Liver (tissue), 9 donors: ENCODE data around the gene CAPN7. TPM values are rescaled to one million over a fixed set of nuclear protein-coding genes. Genes with fewer than 3 reads are reported as not detected.

Experiments
- DNase-seq: peaks from one replicate; pipeline ENCODE4 v3.0.0-alpha.2; 2017; ENCODE audit warnings: low spot score
- H3K27ac ChIP-seq, 2 donors: one replicate each; pipeline ENCODE4 v1.7.0; 2013; ENCODE audit warnings: inconsistent platforms in 2 of 2, low read length in 2 of 2, control low read depth in 1 of 2, low read depth in 1 of 2, mild to moderate bottlenecking in 1 of 2
- H3K27me3 ChIP-seq, 4 donors: one replicate each; pipeline versions ENCODE4 v1.6.1 to v1.7.0; 2013; ENCODE audit warnings: low read length in 3 of 4, inconsistent platforms in 1 of 4, mild to moderate bottlenecking in 1 of 4, moderate library complexity in 1 of 4; ENCODE audit not compliant: control insufficient read depth in 4 of 4, insufficient read depth in 4 of 4
- H3K36me3 ChIP-seq, 4 donors: one replicate each; pipeline versions ENCODE4 v1.6.1 to v1.7.0; 2013; ENCODE audit warnings: low read length in 3 of 4, mild to moderate bottlenecking in 3 of 4, low read depth in 1 of 4, moderate library complexity in 1 of 4; ENCODE audit not compliant: control insufficient read depth in 4 of 4, insufficient read depth in 3 of 4
- H3K4me1 ChIP-seq, 4 donors: one replicate each; pipeline versions ENCODE4 v1.6.1 to v1.7.0; 2013; ENCODE audit warnings: low read length in 3 of 4, mild to moderate bottlenecking in 3 of 4, moderate library complexity in 1 of 4; ENCODE audit not compliant: control insufficient read depth in 4 of 4, insufficient read depth in 4 of 4
- H3K4me3 ChIP-seq, 3 donors: one replicate each; pipeline versions ENCODE4 v1.6.1 to v1.7.0; 2013; ENCODE audit warnings: low read length in 3 of 3, control low read depth in 1 of 3, low read depth in 1 of 3, mild to moderate bottlenecking in 1 of 3
- H3K9ac ChIP-seq, 2 donors: one replicate each; pipeline ENCODE4 v1.7.0; 2013; ENCODE audit warnings: low read length in 2 of 2, mild to moderate bottlenecking in 2 of 2, moderate library complexity in 2 of 2, control low read depth in 1 of 2, low read depth in 1 of 2
- H3K9me3 ChIP-seq, 4 donors: one replicate each; pipeline versions ENCODE4 v1.6.1 to v1.7.0; 2013; ENCODE audit warnings: low read length in 3 of 4; ENCODE audit not compliant: control insufficient read depth in 4 of 4
- EGR1 ChIP-seq, 2 donors: IDR thresholded peaks; 2 replicates each; pipeline ENCODE4 v1.6.1; 2016 to 2018; ENCODE audit warnings: antibody characterized with exemption in 2 of 2, low read depth in 2 of 2
- FOXA1 ChIP-seq: IDR thresholded peaks from 2 replicates; pipeline ENCODE4 v1.6.1; 2016; ENCODE audit warnings: antibody characterized with exemption
- FOXA2 ChIP-seq: IDR thresholded peaks from 2 replicates; pipeline ENCODE4 v1.6.1; 2016; ENCODE audit warnings: antibody characterized with exemption
- GABPA ChIP-seq, 2 donors: IDR thresholded peaks in 1 of 2; conservative IDR thresholded peaks in 1 of 2; 2 replicates each; pipeline ENCODE4 v1.6.1; 2016; ENCODE audit warnings: antibody characterized with exemption in 2 of 2, mild to moderate bottlenecking in 1 of 2, moderate library complexity in 1 of 2
- HNF4A ChIP-seq, 2 donors: conservative IDR thresholded peaks; 2 replicates each; pipeline ENCODE4 v1.6.1; 2016; ENCODE audit warnings: antibody characterized with exemption in 2 of 2, mild to moderate bottlenecking in 2 of 2
- HNF4G ChIP-seq: IDR thresholded peaks from 2 replicates; pipeline ENCODE4 v1.6.1; 2016; ENCODE audit warnings: antibody characterized with exemption
- JUND ChIP-seq, 2 donors: IDR thresholded peaks; 2 replicates each; pipeline ENCODE4 v1.6.1; 2016; ENCODE audit warnings: antibody characterized with exemption in 2 of 2
- NR2F2 ChIP-seq: IDR thresholded peaks from 2 replicates; pipeline ENCODE4 v1.6.1; 2016; ENCODE audit warnings: antibody characterized with exemption
- RAD21 ChIP-seq, 2 donors: IDR thresholded peaks; 2 replicates each; pipeline ENCODE4 v1.6.1; 2016; ENCODE audit warnings: antibody characterized with exemption in 2 of 2, mild to moderate bottlenecking in 2 of 2
- RXRA ChIP-seq, 2 donors: IDR thresholded peaks; 2 replicates each; pipeline ENCODE4 v1.6.1; 2017 to 2018; ENCODE audit warnings: antibody characterized with exemption in 2 of 2, mild to moderate bottlenecking in 1 of 2
- SP1 ChIP-seq: IDR thresholded peaks from 2 replicates; pipeline ENCODE4 v1.6.1; 2018; ENCODE audit warnings: antibody characterized with exemption, mild to moderate bottlenecking
- TAF1 ChIP-seq: conservative IDR thresholded peaks from 2 replicates; pipeline ENCODE4 v1.6.1; 2016; ENCODE audit warnings: antibody characterized with exemption, mild to moderate bottlenecking
- YY1 ChIP-seq: IDR thresholded peaks from 2 replicates; pipeline ENCODE4 v1.6.1; 2016; ENCODE audit warnings: antibody characterized with exemption, mild to moderate bottlenecking
- WGBS: extraction: QIAGEN DNeasy Blood & Tissue Kit; methylation state at CpG from one replicate; pipeline ENCODE4 v1.1.7; 2013; 5-methylcytosine and 5-hydroxymethylcytosine counted together
- polyA plus RNA-seq, 2 donors: library from polyadenylated mRNA; stranded (reverse) in 1 of 2; unstranded in 1 of 2; fragments of 200-250 nt in 1 of 2; fragments of >200 nt in 1 of 2; fragmentation: Nextera tagmentation in 1 of 2; extraction: Ambion mirVana in 1 of 2; gene quantifications; one replicate each; pipeline versions ENCODE4 v1.2.1 to v1.2.3, GENCODE V29; 2013 to 2015
- total RNA-seq, 2 donors: library from RNA; depleted of rRNA; stranded (reverse); fragments of >200 nt; gene quantifications; one replicate each; pipeline ENCODE4 v1.2.3, GENCODE V29; 2014
- TF ChIP-seq, protein P1 (sequence below): IDR thresholded peaks from 2 replicates; pipeline ENCODE4 v1.6.1; 2016; ENCODE audit warnings: antibody characterized with exemption
- TF ChIP-seq, protein P2 (sequence below): IDR thresholded peaks from 2 replicates; pipeline ENCODE4 v1.6.1; 2016; ENCODE audit warnings: antibody characterized with exemption
- TF ChIP-seq, protein P3 (sequence below): IDR thresholded peaks from 2 replicates; pipeline ENCODE4 v1.6.1; 2016; ENCODE audit warnings: antibody characterized with exemption, mild to moderate bottlenecking
- TF ChIP-seq, protein P4 (sequence below): IDR thresholded peaks from 2 replicates; pipeline ENCODE4 v1.6.1; 2016; ENCODE audit warnings: antibody characterized with exemption
- TF ChIP-seq, protein P5 (sequence below): fragments of 150-350 bp; IDR thresholded peaks from 2 replicates; pipeline ENCODE4 v1.5.1; 2017; ENCODE audit warnings: improper control_type of control experiment, low read depth, low read length; ENCODE audit not compliant: missing input control
- donor health status: healthy.
- donor health status: healthy.
- donor health status: healthy.
- donor health status: healthy.
- donor health status: healthy.

CAPN7 gene
- total and polyA plus RNA-seq, 4 donors = 9.5 to 41.9 (median 17.9) TPM

DNA sequence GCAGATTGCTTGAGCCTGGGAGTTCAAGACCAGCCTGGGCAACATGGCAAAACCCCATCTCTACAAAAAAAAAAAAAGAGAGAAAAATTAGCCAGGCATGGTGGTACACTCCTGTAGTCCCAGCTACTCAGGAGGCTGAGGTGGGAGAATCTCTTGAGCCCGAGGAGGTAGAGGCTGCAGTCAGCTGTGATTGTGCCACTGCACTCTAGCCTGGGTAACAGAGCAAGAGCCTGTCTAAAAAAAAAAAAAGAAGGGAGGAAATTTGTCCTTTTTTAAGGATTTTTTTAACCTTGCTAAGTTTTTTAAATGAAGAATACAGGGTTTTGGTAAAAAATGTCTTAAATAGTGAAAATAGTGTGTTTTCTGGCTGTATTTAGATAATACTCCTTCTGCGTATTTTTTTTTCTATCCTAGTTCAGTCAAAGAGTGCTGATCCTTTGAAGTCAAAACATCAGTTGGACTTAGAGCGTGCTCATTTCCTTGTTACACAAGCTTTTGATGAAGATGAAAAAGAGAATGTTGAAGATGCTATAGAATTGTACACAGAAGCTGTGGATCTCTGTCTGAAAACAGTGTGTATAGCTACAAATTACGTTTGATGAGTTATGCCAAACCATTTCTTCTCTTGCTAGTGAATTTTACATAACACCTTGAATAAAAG, 11.1 kb downstream of the CAPN7 start:
- Histone ChIP-seq H3K36me3 (peaks cover 12 to 62% (median 41%) of the 10 kb centered on the region in 4 donors), H3K9me3 (no peaks in the 10 kb centered on the region), H3K27me3 (no peaks in the 10 kb centered on the region), H3K4me1 (peaks cover 0 to 4% (median 1%) of the 10 kb centered on the region in 4 donors), H3K9ac (no peak overlapping the region), H3K4me3 (no peak overlapping the region), H3K27ac (no peak overlapping the region)
- TF ChIP-seq TAF1 = no peak
- TF ChIP-seq, protein P1, sequence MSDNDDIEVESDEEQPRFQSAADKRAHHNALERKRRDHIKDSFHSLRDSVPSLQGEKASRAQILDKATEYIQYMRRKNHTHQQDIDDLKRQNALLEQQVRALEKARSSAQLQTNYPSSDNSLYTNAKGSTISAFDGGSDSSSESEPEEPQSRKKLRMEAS = no peak
- TF ChIP-seq, protein P2, sequence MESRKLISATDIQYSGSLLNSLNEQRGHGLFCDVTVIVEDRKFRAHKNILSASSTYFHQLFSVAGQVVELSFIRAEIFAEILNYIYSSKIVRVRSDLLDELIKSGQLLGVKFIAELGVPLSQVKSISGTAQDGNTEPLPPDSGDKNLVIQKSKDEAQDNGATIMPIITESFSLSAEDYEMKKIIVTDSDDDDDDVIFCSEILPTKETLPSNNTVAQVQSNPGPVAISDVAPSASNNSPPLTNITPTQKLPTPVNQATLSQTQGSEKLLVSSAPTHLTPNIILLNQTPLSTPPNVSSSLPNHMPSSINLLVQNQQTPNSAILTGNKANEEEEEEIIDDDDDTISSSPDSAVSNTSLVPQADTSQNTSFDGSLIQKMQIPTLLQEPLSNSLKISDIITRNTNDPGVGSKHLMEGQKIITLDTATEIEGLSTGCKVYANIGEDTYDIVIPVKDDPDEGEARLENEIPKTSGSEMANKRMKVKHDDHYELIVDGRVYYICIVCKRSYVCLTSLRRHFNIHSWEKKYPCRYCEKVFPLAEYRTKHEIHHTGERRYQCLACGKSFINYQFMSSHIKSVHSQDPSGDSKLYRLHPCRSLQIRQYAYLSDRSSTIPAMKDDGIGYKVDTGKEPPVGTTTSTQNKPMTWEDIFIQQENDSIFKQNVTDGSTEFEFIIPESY = no peak
- TF ChIP-seq, protein P3, sequence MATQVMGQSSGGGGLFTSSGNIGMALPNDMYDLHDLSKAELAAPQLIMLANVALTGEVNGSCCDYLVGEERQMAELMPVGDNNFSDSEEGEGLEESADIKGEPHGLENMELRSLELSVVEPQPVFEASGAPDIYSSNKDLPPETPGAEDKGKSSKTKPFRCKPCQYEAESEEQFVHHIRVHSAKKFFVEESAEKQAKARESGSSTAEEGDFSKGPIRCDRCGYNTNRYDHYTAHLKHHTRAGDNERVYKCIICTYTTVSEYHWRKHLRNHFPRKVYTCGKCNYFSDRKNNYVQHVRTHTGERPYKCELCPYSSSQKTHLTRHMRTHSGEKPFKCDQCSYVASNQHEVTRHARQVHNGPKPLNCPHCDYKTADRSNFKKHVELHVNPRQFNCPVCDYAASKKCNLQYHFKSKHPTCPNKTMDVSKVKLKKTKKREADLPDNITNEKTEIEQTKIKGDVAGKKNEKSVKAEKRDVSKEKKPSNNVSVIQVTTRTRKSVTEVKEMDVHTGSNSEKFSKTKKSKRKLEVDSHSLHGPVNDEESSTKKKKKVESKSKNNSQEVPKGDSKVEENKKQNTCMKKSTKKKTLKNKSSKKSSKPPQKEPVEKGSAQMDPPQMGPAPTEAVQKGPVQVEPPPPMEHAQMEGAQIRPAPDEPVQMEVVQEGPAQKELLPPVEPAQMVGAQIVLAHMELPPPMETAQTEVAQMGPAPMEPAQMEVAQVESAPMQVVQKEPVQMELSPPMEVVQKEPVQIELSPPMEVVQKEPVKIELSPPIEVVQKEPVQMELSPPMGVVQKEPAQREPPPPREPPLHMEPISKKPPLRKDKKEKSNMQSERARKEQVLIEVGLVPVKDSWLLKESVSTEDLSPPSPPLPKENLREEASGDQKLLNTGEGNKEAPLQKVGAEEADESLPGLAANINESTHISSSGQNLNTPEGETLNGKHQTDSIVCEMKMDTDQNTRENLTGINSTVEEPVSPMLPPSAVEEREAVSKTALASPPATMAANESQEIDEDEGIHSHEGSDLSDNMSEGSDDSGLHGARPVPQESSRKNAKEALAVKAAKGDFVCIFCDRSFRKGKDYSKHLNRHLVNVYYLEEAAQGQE = no peak
- TF ChIP-seq SP1 = no peak
- TF ChIP-seq HNF4G = no peak
- no peak for TF ChIP-seq RXRA (IDR thresholded peaks at IDR 0.05)
- TF ChIP-seq FOXA1 = no peak
- TF ChIP-seq GABPA (IDR thresholded peaks at IDR 0.05 in 1 of 2, conservative IDR thresholded peaks at IDR 0.05 in 1 of 2) = no peak
- TF ChIP-seq, protein P4, sequence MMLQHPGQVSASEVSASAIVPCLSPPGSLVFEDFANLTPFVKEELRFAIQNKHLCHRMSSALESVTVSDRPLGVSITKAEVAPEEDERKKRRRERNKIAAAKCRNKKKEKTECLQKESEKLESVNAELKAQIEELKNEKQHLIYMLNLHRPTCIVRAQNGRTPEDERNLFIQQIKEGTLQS = no peak
- no peak for TF ChIP-seq YY1
- TF ChIP-seq HNF4A (conservative IDR thresholded peaks at IDR 0.05) = no peak
- TF ChIP-seq RAD21 (IDR thresholded peaks at IDR 0.05) = no peak
- TF ChIP-seq FOXA2 = no peak
- no peak for TF ChIP-seq JUND (IDR thresholded peaks at IDR 0.05)
- TF ChIP-seq, protein P5, sequence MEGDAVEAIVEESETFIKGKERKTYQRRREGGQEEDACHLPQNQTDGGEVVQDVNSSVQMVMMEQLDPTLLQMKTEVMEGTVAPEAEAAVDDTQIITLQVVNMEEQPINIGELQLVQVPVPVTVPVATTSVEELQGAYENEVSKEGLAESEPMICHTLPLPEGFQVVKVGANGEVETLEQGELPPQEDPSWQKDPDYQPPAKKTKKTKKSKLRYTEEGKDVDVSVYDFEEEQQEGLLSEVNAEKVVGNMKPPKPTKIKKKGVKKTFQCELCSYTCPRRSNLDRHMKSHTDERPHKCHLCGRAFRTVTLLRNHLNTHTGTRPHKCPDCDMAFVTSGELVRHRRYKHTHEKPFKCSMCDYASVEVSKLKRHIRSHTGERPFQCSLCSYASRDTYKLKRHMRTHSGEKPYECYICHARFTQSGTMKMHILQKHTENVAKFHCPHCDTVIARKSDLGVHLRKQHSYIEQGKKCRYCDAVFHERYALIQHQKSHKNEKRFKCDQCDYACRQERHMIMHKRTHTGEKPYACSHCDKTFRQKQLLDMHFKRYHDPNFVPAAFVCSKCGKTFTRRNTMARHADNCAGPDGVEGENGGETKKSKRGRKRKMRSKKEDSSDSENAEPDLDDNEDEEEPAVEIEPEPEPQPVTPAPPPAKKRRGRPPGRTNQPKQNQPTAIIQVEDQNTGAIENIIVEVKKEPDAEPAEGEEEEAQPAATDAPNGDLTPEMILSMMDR = no peak
- TF ChIP-seq NR2F2 = no peak
- no peak for TF ChIP-seq EGR1 (IDR thresholded peaks at IDR 0.05; ENCODE audit: low read depth in 2 of 2)
- WGBS = 92% methylated on average over 4 of the region's 4 CpGs
- no peak for DNase-seq
